Measurements from ENCODE around the gene GALNTL6.

GRCh38 chr4:172596206-172596605, 783.0 kb downstream of the GALNTL6 start:
- no peak for TF ChIP-seq CTCF (conservative IDR thresholded peaks at IDR 0.05; ENCODE audit: low read length)
- no peak for TF ChIP-seq EZH2phosphoT487 (IDR thresholded peaks at IDR 0.05; ENCODE audit: borderline replicate concordance)
